ENCODE measurements around the gene ADIPOR2. TPM values are rescaled to one million over a fixed set of nuclear protein-coding genes. Genes with fewer than 3 reads are reported as not detected.
A peak's percentile ranks its signal among the peaks of the same experiment; 100 is the strongest.
"Not testable (repeated sequence)": the region's sequence is repeated elsewhere in the genome, so short reads cannot be mapped to it uniquely, and the experiment has no call there.

ADIPOR2 gene
- total RNA-seq, 2 experiments from 2014 or later, result 24.7 to 51.1 TPM

DNA sequence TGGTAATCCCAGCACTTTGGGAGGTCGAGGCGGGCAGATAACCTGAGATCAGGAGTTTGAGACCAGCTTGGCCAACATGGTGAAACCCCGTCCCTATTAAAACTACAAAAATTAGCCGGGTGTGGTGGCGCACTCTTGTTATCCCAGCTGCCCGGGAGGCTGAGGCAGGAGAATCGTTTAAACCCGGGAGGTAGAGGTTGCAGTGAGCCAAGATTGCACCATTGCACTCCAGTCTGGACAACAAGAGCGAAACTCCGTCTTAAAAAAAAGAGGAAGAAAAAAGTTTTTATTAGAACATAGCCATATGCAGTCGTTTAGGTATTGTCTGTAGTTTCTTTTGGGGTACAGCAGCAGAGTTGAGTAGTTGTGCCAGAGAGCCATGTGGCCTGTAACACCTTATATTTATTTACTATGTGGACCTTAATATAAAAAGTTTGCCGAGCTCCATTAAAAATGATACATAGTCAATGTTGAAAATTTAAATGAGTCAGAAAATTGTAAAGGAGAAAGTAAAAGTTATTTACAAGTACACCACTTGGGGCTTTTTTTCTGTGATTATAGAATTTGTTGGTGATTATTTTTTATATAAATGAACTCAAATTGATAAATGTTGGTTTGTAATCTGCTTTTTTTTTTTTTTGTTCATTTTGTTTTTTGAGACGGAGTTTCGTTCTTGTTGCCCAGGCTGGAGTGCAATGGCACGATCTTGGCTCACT lies 2.2 kb downstream of the ADIPOR2 start:
- CTCF ChIA-PET (ENCODE audit: unreplicated experiment), result no interaction called here
- H4K20me1 ChIP-seq (ENCODE audit: insufficient read depth, low read length), result peaks cover 21% of the 10 kb centered on the region; the same call in 1 of the 2 replicates
- intact Hi-C loops (cut with micrococcal nuclease; ENCODE audit: unreplicated experiment), result loop anchor here (5.0 kb wide), 1 partner anchor 49 kb away; no protein-coding TSS in a partner anchor
- peaks cover 38% of the 10 kb centered on the region for H3K36me3 ChIP-seq (ENCODE audit: insufficient read depth, low read length)
- H2AFZ ChIP-seq (ENCODE audit: low read length), result no peak overlapping the region
- peaks cover 73% of the 10 kb centered on the region for H3K79me2 ChIP-seq (ENCODE audit: insufficient read depth, low read depth, low read length)
- H3K4me3 ChIP-seq (ENCODE audit: low read depth, low read length, poor library complexity, severe bottlenecking), result peak overlapping the region; percentile 93
- peaks cover 39% of the 10 kb centered on the region for H3K4me1 ChIP-seq (ENCODE audit: insufficient read depth, low read length, poor library complexity, severe bottlenecking)
- BruUV-seq (replicated peaks), result no TSS peak
- no peak overlapping the region for H3K27ac ChIP-seq (ENCODE audit: low read depth, low read length, poor library complexity, severe bottlenecking)
- TF ChIP-seq, protein P1, sequence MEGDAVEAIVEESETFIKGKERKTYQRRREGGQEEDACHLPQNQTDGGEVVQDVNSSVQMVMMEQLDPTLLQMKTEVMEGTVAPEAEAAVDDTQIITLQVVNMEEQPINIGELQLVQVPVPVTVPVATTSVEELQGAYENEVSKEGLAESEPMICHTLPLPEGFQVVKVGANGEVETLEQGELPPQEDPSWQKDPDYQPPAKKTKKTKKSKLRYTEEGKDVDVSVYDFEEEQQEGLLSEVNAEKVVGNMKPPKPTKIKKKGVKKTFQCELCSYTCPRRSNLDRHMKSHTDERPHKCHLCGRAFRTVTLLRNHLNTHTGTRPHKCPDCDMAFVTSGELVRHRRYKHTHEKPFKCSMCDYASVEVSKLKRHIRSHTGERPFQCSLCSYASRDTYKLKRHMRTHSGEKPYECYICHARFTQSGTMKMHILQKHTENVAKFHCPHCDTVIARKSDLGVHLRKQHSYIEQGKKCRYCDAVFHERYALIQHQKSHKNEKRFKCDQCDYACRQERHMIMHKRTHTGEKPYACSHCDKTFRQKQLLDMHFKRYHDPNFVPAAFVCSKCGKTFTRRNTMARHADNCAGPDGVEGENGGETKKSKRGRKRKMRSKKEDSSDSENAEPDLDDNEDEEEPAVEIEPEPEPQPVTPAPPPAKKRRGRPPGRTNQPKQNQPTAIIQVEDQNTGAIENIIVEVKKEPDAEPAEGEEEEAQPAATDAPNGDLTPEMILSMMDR (conservative IDR thresholded peaks at IDR 0.05; ENCODE audit: low read length), result no peak
- no peak for TF ChIP-seq EZH2phosphoT487 (IDR thresholded peaks at IDR 0.05; ENCODE audit: borderline replicate concordance, low read depth, low read length)
- peak overlapping the region; percentile 94 for H3K4me2 ChIP-seq (ENCODE audit: low read length)
- no peaks in the 10 kb centered on the region for H3K9me2 ChIP-seq (ENCODE audit: insufficient read depth, low read length)
- H3K9me3 ChIP-seq (ENCODE audit: low read length), result no peaks in the 10 kb centered on the region
- no peak for DNase-seq (ENCODE audit: low spot score)
- POLR2A ChIA-PET, result interaction anchor here (0.6 to 1.1 kb wide), 4 partner anchors 11 to 491 kb away, joined by 3 read pairs; no protein-coding TSS in a partner anchor

DNA sequence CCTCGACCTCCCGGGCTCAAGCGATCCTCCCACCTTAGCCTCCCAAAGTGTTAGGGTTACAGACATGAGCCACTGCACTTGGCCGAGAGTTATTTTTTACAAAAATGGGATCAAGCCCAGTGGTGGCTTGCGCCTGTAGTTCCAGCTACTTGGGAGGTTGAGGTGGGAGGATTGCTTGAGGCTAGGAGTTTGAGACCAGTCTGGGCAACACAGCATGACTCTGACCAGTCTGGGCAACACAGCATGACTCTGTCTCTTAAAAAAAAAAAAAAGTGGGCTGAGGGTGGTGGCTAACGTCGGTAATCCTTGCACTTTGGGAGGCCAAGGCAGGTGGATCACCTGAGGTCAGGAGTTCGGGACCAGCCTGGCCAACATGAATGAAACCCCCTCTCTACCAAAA lies 4.2 kb downstream of the ADIPOR2 start:
- intact Hi-C loops (cut with micrococcal nuclease; ENCODE audit: unreplicated experiment); POLR2A ChIA-PET: not testable (repeated sequence)

DNA sequence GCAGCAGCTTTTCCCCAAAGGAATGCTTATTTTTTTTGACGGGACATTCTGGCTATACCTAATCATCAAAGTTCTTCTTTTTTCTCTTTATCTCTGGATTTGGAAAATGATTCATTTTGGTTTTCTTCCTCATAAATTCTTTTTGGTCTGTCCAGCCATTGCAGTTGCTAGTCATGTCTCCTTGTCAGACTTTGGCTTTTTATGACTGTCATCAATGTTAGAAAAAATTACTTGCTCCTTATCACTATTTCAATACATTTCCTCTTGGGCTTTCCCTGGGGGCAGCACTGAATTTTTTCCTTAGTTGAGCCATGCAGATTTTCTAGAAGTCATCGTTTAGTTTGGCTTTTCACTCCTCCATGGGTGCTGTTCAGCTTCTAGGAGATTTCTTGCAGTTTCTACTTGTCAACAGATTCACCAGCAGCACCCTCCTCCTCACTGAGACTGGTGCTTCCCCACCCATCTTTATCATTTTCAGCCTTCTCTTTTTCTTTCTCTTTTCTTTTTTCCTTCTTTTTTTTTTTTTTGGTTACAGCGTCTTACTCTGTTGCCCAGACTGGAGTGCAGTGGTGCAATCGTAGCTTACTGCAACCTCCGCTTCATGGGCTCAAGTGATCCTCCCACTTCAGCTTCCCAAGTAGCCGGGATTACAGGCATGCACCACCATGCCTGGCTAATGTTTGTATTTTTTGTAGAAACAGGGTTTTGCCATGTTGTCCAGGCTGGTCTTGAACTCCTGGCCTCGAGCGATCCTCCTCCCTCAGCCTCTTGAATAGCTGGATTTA lies 5.2 kb downstream of the ADIPOR2 start:
- H4K20me1 ChIP-seq (ENCODE audit: insufficient read depth, low read length), result peaks cover 21% of the 10 kb centered on the region; the same call in 1 of the 2 replicates
- H3K9me3 ChIP-seq (ENCODE audit: low read length), result peaks cover 5% of the 10 kb centered on the region; the same call in 1 of the 2 replicates
- TF ChIP-seq, protein P1 (conservative IDR thresholded peaks at IDR 0.05; ENCODE audit: low read length), result no peak
- TF ChIP-seq EZH2phosphoT487 (IDR thresholded peaks at IDR 0.05; ENCODE audit: borderline replicate concordance, low read depth, low read length), result no peak
- H2AFZ ChIP-seq (ENCODE audit: low read length), result no peak overlapping the region
- H3K9me2 ChIP-seq (ENCODE audit: insufficient read depth, low read length), result no peaks in the 10 kb centered on the region
- no peak overlapping the region for H3K4me2 ChIP-seq (ENCODE audit: low read length)
- H3K79me2 ChIP-seq (ENCODE audit: insufficient read depth, low read depth, low read length), result peaks cover 99% of the 10 kb centered on the region
- peaks cover 63% of the 10 kb centered on the region for H3K36me3 ChIP-seq (ENCODE audit: insufficient read depth, low read length)
- intact Hi-C loops (cut with micrococcal nuclease; ENCODE audit: unreplicated experiment), result no loop called here
- no peak for DNase-seq (ENCODE audit: low spot score)
- no peak overlapping the region for H3K27ac ChIP-seq (ENCODE audit: low read depth, low read length, poor library complexity, severe bottlenecking)
- H3K4me1 ChIP-seq (ENCODE audit: insufficient read depth, low read length, poor library complexity, severe bottlenecking), result peaks cover 31% of the 10 kb centered on the region
- CTCF ChIA-PET (ENCODE audit: unreplicated experiment), result no interaction called here
- BruUV-seq (replicated peaks), result no TSS peak
- POLR2A ChIA-PET, result interaction anchor here (0.7 to 1.0 kb wide), 4 partner anchors 12 to 704 kb away, joined by 3 to 5 read pairs (median 3); no protein-coding TSS in a partner anchor
- H3K4me3 ChIP-seq (ENCODE audit: low read depth, low read length, poor library complexity, severe bottlenecking), result no peak overlapping the region

More for the DNA sequence above, 4.2 kb downstream of the ADIPOR2 start:
- Histone ChIP-seq H4K20me1 (ENCODE audit: insufficient read depth, low read length) (peaks cover 21% of the 10 kb centered on the region; the same call in 1 of the 2 replicates), H3K36me3 (ENCODE audit: insufficient read depth, low read length) (peaks cover 53% of the 10 kb centered on the region), H3K4me1 (ENCODE audit: insufficient read depth, low read length, poor library complexity, severe bottlenecking) (peaks cover 35% of the 10 kb centered on the region), H3K79me2 (ENCODE audit: insufficient read depth, low read depth, low read length) (peaks cover 91% of the 10 kb centered on the region)
- H2AFZ ChIP-seq (ENCODE audit: low read length); H3K4me2 ChIP-seq (ENCODE audit: low read length); H3K9me2 ChIP-seq (ENCODE audit: insufficient read depth, low read length); H3K4me3 ChIP-seq (ENCODE audit: low read depth, low read length, poor library complexity, severe bottlenecking); CTCF ChIA-PET (ENCODE audit: unreplicated experiment); H3K27ac ChIP-seq (ENCODE audit: low read depth, low read length, poor library complexity, severe bottlenecking); DNase-seq (ENCODE audit: low spot score); BruUV-seq (replicated peaks); H3K9me3 ChIP-seq (ENCODE audit: low read length): not testable (repeated sequence)
